GM23338 (cell line): Measurements from ENCODE around the gene SLC39A5. TPM values are rescaled to one million over a fixed set of nuclear protein-coding genes. Genes with fewer than 3 reads are reported as not detected.

Experiments
- ATAC-seq: fragments of 200-7000 bp; cut with Tn5 transposase; 3 replicates; pipeline ENCODE4 v1.9.1; 2020
- DNase-seq: peaks from one replicate; pipeline ENCODE4 v3.0.0-alpha.2; 2015; ENCODE audit warnings: low spot score
- H2AFZ ChIP-seq: fragments of 200-600 bp; sonication (generic); 2 replicates; pipeline ENCODE4 v1.8.0; 2016; ENCODE audit warnings: antibody characterized with exemption, mild to moderate bottlenecking, moderate library complexity
- H3F3A ChIP-seq: fragments of 200-600 bp; sonication (generic); replicated peaks from 2 replicates; pipeline ENCODE4 v1.8.0; 2017; ENCODE audit warnings: antibody characterized with exemption, mixed run types, low read depth
- H3K27ac ChIP-seq: fragments of 200-600 bp; sonication (generic); 2 replicates; pipeline ENCODE4 v1.6.1; 2016; ENCODE audit warnings: low read depth
- H3K27me3 ChIP-seq: fragments of 200-600 bp; sonication (generic); 2 replicates; pipeline ENCODE4 v1.8.0; 2016; ENCODE audit warnings: mild to moderate bottlenecking, mixed run types, moderate library complexity; ENCODE audit not compliant: insufficient read depth
- H3K36me3 ChIP-seq: fragments of 200-600 bp; sonication (generic); 2 replicates; pipeline ENCODE4 v1.8.0; 2016; ENCODE audit warnings: mild to moderate bottlenecking; ENCODE audit not compliant: insufficient read depth
- H3K4me1 ChIP-seq: fragments of 200-600 bp; sonication (generic); 2 replicates; pipeline ENCODE4 v1.8.0; 2016; ENCODE audit warnings: mild to moderate bottlenecking, moderate library complexity; ENCODE audit not compliant: insufficient read depth
- H3K4me2 ChIP-seq: fragments of 200-600 bp; sonication (generic); 2 replicates; pipeline ENCODE4 v1.7.1; 2017; ENCODE audit warnings: mixed run types
- H3K4me3 ChIP-seq: fragments of 200-600 bp; sonication (generic); 2 replicates; pipeline ENCODE4 v1.6.1; 2016; ENCODE audit warnings: mixed run types
- H3K79me2 ChIP-seq: fragments of 200-600 bp; sonication (generic); replicated peaks from 2 replicates; pipeline ENCODE4 v1.8.0; 2017; ENCODE audit warnings: mild to moderate bottlenecking; ENCODE audit not compliant: insufficient read depth
- H3K9me2 ChIP-seq: fragments of 200-600 bp; sonication (generic); 2 replicates; pipeline ENCODE4 v1.8.0; 2017; ENCODE audit not compliant: insufficient read depth
- H4K20me1 ChIP-seq: fragments of 200-600 bp; sonication (generic); replicated peaks from 2 replicates; pipeline ENCODE4 v1.8.0; 2017; ENCODE audit warnings: mild to moderate bottlenecking; ENCODE audit not compliant: insufficient read depth
- H3K27ac Mint-ChIP-seq: 2 replicates; pipeline ENCODE4 v1.8.0; 2020; ENCODE audit warnings: inconsistent platforms, mild to moderate bottlenecking, moderate library complexity, mixed read lengths
- H3K27me3 Mint-ChIP-seq: 3 replicates; pipeline ENCODE4 v1.8.0; 2022; ENCODE audit warnings: low read depth, mild to moderate bottlenecking, moderate library complexity, mixed read lengths, inconsistent platforms; ENCODE audit not compliant: insufficient read depth, poor library complexity
- H3K36me3 Mint-ChIP-seq: 3 replicates; pipeline ENCODE4 v1.8.0; 2021; ENCODE audit warnings: low read depth, mild to moderate bottlenecking, inconsistent platforms, moderate library complexity, mixed read lengths
- H3K4me1 Mint-ChIP-seq: 3 replicates; pipeline ENCODE4 v1.8.0; 2020; ENCODE audit warnings: mild to moderate bottlenecking, inconsistent platforms, mixed read lengths
- H3K4me3 Mint-ChIP-seq: 3 replicates; pipeline ENCODE4 v1.8.0; 2021; ENCODE audit warnings: moderate library complexity, mild to moderate bottlenecking, inconsistent platforms, mixed read lengths
- H3K9me3 Mint-ChIP-seq: 3 replicates; pipeline ENCODE4 v1.8.0; 2020; ENCODE audit warnings: moderate library complexity, mild to moderate bottlenecking, inconsistent platforms, mixed read lengths
- ETS1 ChIP-seq: IDR thresholded peaks from 2 replicates; pipeline ENCODE4 v1.6.1; 2016; ENCODE audit warnings: antibody characterized with exemption
- EZH2 ChIP-seq: fragments of 200-600 bp; sonication (generic); IDR thresholded peaks from one replicate; pipeline ENCODE4 v1.8.0; 2017; ENCODE audit warnings: antibody characterized with exemption, mild to moderate bottlenecking, low read depth; ENCODE audit not compliant: unreplicated experiment
- JUNB ChIP-seq: IDR thresholded peaks from one replicate; pipeline ENCODE4 v1.6.1; 2016; ENCODE audit warnings: antibody characterized with exemption; ENCODE audit not compliant: unreplicated experiment
- NANOG ChIP-seq: IDR thresholded peaks from 2 replicates; pipeline ENCODE4 v1.6.1; 2016; ENCODE audit warnings: antibody characterized with exemption, borderline replicate concordance
- REST ChIP-seq: IDR thresholded peaks from one replicate; pipeline ENCODE4 v1.6.1; 2018; ENCODE audit warnings: antibody characterized with exemption; ENCODE audit not compliant: unreplicated experiment
- ZNF114 ChIP-seq: fragments of 250-450 bp; sonication (Bioruptor Pico); IDR thresholded peaks from 2 replicates; pipeline ENCODE4 v1.5.0; 2020; ENCODE audit warnings: mild to moderate bottlenecking, moderate library complexity
- ZNF462 ChIP-seq: fragments of 250-450 bp; sonication (Bioruptor Pico); IDR thresholded peaks from 2 replicates; pipeline ENCODE4 v1.5.0; 2020; ENCODE audit warnings: mild to moderate bottlenecking, moderate library complexity
- polyA plus RNA-seq: library from polyadenylated mRNA; unstranded; fragments of >200 nt; fragmentation: Nextera tagmentation; extraction: Ambion mirVana; gene quantifications from 2 replicates; pipeline ENCODE4 v1.2.1, GENCODE V29; 2016
- total RNA-seq: library from RNA; depleted of rRNA; stranded (reverse); fragments of >200 nt; shearing (Covaris generic); gene quantifications from 2 replicates; pipeline ENCODE4 v1.2.3, GENCODE V29; 2014

Gene SLC39A5
- total and polyA plus RNA-seq, 2 experiments from 2014 or later = 0.29 to 0.59 TPM

- Histone ChIP-seq H3K79me2 (peaks cover 13% of the 10 kb centered on the region; the same call in 1 of the 2 replicates), H3F3A (peaks cover 19% of the 10 kb centered on the region), H2AFZ (no peak overlapping the region), H3K36me3 (peaks cover 10% of the 10 kb centered on the region; the same call in 1 of the 2 replicates), H3K9me2 (no peaks in the 10 kb centered on the region), H3K4me1 (peaks cover 17% of the 10 kb centered on the region), H4K20me1 (peaks cover 10% of the 10 kb centered on the region), H3K27me3 (no peaks in the 10 kb centered on the region), H3K4me3 (no peak overlapping the region), H3K4me2 (no peak overlapping the region), H3K27ac (no peak overlapping the region)
- Mint-ChIP-seq H3K4me1 (peaks cover 18% of the 10 kb centered on the region), H3K9me3 (no peaks in the 10 kb centered on the region; the same call in 1 of the 3 replicates), H3K36me3 (peaks cover 8% of the 10 kb centered on the region), H3K4me3 (no peak overlapping the region), H3K27me3 (peaks cover 25% of the 10 kb centered on the region), H3K27ac (no peak overlapping the region)
- TF ChIP-seq ZNF462 (CRISPR knock-in tag) (no peak), EZH2 (no peak), NANOG (no peak), ETS1 (no peak), JUNB (no peak), REST (no peak), ZNF114 (no peak)
- DNase-seq (no peak), ATAC-seq (no peak)
These were observed 31.1 kb downstream of the SLC39A5 start for GRCh38 chr12:56260921-56261320.
